Muscle layer of duodenum (tissue), 2 donors: ENCODE data around the gene MRPL34.
A peak's percentile ranks its signal among the peaks of the same experiment; 100 is the strongest.

Experiments used
- H3K27ac ChIP-seq: one replicate; pipeline ENCODE4 v1.7.0; 2013; ENCODE audit warnings: mild to moderate bottlenecking, low read length
- H3K27me3 ChIP-seq: one replicate; pipeline ENCODE4 v1.7.0; 2013; ENCODE audit warnings: low read depth, mild to moderate bottlenecking, control low read depth, low read length
- H3K36me3 ChIP-seq, 2 donors: one replicate each; pipeline ENCODE4 v1.7.0; 2013; ENCODE audit warnings: low read length in 2 of 2, control low read depth in 1 of 2, mild to moderate bottlenecking in 1 of 2; ENCODE audit not compliant: insufficient read depth in 2 of 2, control insufficient read depth in 1 of 2
- H3K4me1 ChIP-seq, 2 donors: one replicate each; pipeline ENCODE4 v1.7.0; 2013; ENCODE audit warnings: low read length in 2 of 2, mild to moderate bottlenecking in 2 of 2, control low read depth in 1 of 2, moderate library complexity in 1 of 2; ENCODE audit not compliant: insufficient read depth in 2 of 2, control insufficient read depth in 1 of 2
- H3K4me3 ChIP-seq, 2 donors: one replicate each; pipeline ENCODE4 v1.7.0; 2013; ENCODE audit warnings: low read length in 2 of 2, low read depth in 1 of 2, mild to moderate bottlenecking in 1 of 2
- H3K9me3 ChIP-seq, 2 donors: one replicate each; pipeline ENCODE4 v1.7.0; 2013; ENCODE audit warnings: low read length in 2 of 2, control low read depth in 1 of 2, mild to moderate bottlenecking in 1 of 2; ENCODE audit not compliant: control insufficient read depth in 1 of 2
- donor health status: healthy.

Gene MRPL34

GRCh38 chr19:17331045-17331558, 25.4 kb downstream of the MRPL34 start:
- Histone ChIP-seq H3K4me1 (peaks cover 4 to 30% of the 10 kb centered on the region in 2 donors), H3K9me3 (no peaks in the 10 kb centered on the region), H3K36me3 (peaks cover 0 to 11% of the 10 kb centered on the region in 2 donors), H3K27me3 (peaks cover 18% of the 10 kb centered on the region), H3K4me3 (no peak overlapping the region), H3K27ac (no peak overlapping the region)

- Histone ChIP-seq H3K4me1 (peaks cover 4 to 30% of the 10 kb centered on the region in 2 donors), H3K36me3 (peaks cover 0 to 11% of the 10 kb centered on the region in 2 donors), H3K4me3 (no peak overlapping the region), H3K27ac (no peak overlapping the region), H3K27me3 (peaks cover 18% of the 10 kb centered on the region), H3K9me3 (no peaks in the 10 kb centered on the region)
These were observed 26.6 kb downstream of the MRPL34 start for GRCh38 chr19:17332360-17332676.

GRCh38 chr19:17332677-17333581, 27.3 kb downstream of the MRPL34 start:
- no peaks in the 10 kb centered on the region for H3K9me3 ChIP-seq
- H3K4me1 ChIP-seq: peaks cover 4 to 33% of the 10 kb centered on the region in 2 donors
- no peak overlapping the region for H3K4me3 ChIP-seq
- H3K27ac ChIP-seq: no peak overlapping the region
- peaks cover 0 to 11% of the 10 kb centered on the region in 2 donors for H3K36me3 ChIP-seq
- peaks cover 18% of the 10 kb centered on the region for H3K27me3 ChIP-seq

- H3K4me1 ChIP-seq: peaks cover 4 to 33% of the 10 kb centered on the region in 2 donors
- H3K4me3 ChIP-seq: peak overlapping the region; percentile 60 to 82
- H3K36me3 ChIP-seq: peaks cover 0 to 11% of the 10 kb centered on the region in 2 donors
These were observed 28.1 kb downstream of the MRPL34 start for GRCh38 chr19:17333611-17334413.

GRCh38 chr19:17334414-17335409, 29.0 kb downstream of the MRPL34 start, which contains the start of gene ANO8:
ANO8 (minus strand) TSS chr19:17334855; CDS start chr19:17334670, 185 bp downstream.
- Histone ChIP-seq H3K27ac (no peak within 1 kb of the TSS), H3K27me3 (peaks cover 11% of the 10 kb centered on the region), H3K4me3 (peak within 1 kb of the TSS; percentile 60 to 82), H3K4me1 (peaks cover 4 to 27% of the 10 kb centered on the region in 2 donors), H3K36me3 (peaks cover 0 to 11% of the 10 kb centered on the region in 2 donors), H3K9me3 (no peaks in the 10 kb centered on the region)

More at GRCh38 chr19:17333611-17334413, 28.1 kb downstream of the MRPL34 start:
- Histone ChIP-seq H3K27ac (no peak overlapping the region), H3K9me3 (no peaks in the 10 kb centered on the region), H3K27me3 (peaks cover 18% of the 10 kb centered on the region)

- peak overlapping the region in 1 of 2 donors; percentile 82 for H3K4me3 ChIP-seq
- H3K4me1 ChIP-seq: peaks cover 4 to 27% of the 10 kb centered on the region in 2 donors
- peaks cover 2% of the 10 kb centered on the region for H3K27me3 ChIP-seq
- H3K36me3 ChIP-seq: peaks cover 0 to 7% of the 10 kb centered on the region in 2 donors
- no peak overlapping the region for H3K27ac ChIP-seq
- H3K9me3 ChIP-seq: no peaks in the 10 kb centered on the region
These were observed 29.9 kb downstream of the MRPL34 start for GRCh38 chr19:17335575-17335974.

GRCh38 chr19:17336872-17337674, 31.4 kb downstream of the MRPL34 start, which contains the start of gene GTPBP3:
GTPBP3 (plus strand) TSS chr19:17337553; CDS start chr19:17337612, 59 bp downstream.
- no peaks in the 10 kb centered on the region for H3K9me3 ChIP-seq
- peak within 1 kb of the TSS; percentile 99 for H3K27ac ChIP-seq
- peaks cover 4 to 27% of the 10 kb centered on the region in 2 donors for H3K4me1 ChIP-seq
- H3K27me3 ChIP-seq: no peaks in the 10 kb centered on the region
- peaks cover 0 to 8% of the 10 kb centered on the region in 2 donors for H3K36me3 ChIP-seq
- peak within 1 kb of the TSS; percentile 97 to 100 for H3K4me3 ChIP-seq

- peaks cover 0 to 8% of the 10 kb centered on the region in 2 donors for H3K36me3 ChIP-seq
- peak overlapping the region; percentile 99 for H3K27ac ChIP-seq
- peak overlapping the region; percentile 97 to 100 for H3K4me3 ChIP-seq
- no peaks in the 10 kb centered on the region for H3K9me3 ChIP-seq
- no peaks in the 10 kb centered on the region for H3K27me3 ChIP-seq
- H3K4me1 ChIP-seq: peaks cover 4 to 27% of the 10 kb centered on the region in 2 donors
These were observed 32.2 kb downstream of the MRPL34 start for GRCh38 chr19:17337675-17338432.

- no peaks in the 10 kb centered on the region for H3K9me3 ChIP-seq
- no peak overlapping the region for H3K27ac ChIP-seq
- H3K4me1 ChIP-seq: peaks cover 4 to 27% of the 10 kb centered on the region in 2 donors
- H3K4me3 ChIP-seq: peak overlapping the region; percentile 97 to 100
- H3K27me3 ChIP-seq: no peaks in the 10 kb centered on the region
- peaks cover 0 to 8% of the 10 kb centered on the region in 2 donors for H3K36me3 ChIP-seq
These were observed 32.9 kb downstream of the MRPL34 start for GRCh38 chr19:17338433-17339078.
